GM11168 (cell line): ENCODE measurements around the gene CDHR4.

Source experiments
- in situ Hi-C: fragments of 300-500 bp; cut with MboI; formaldehyde crosslinking; loops from one replicate; pipeline ENCODE4 v1.12.0; 2022; ENCODE audit warnings: low sequenced_read_pairs; ENCODE audit not compliant: unreplicated experiment

The CDHR4 gene

DNA sequence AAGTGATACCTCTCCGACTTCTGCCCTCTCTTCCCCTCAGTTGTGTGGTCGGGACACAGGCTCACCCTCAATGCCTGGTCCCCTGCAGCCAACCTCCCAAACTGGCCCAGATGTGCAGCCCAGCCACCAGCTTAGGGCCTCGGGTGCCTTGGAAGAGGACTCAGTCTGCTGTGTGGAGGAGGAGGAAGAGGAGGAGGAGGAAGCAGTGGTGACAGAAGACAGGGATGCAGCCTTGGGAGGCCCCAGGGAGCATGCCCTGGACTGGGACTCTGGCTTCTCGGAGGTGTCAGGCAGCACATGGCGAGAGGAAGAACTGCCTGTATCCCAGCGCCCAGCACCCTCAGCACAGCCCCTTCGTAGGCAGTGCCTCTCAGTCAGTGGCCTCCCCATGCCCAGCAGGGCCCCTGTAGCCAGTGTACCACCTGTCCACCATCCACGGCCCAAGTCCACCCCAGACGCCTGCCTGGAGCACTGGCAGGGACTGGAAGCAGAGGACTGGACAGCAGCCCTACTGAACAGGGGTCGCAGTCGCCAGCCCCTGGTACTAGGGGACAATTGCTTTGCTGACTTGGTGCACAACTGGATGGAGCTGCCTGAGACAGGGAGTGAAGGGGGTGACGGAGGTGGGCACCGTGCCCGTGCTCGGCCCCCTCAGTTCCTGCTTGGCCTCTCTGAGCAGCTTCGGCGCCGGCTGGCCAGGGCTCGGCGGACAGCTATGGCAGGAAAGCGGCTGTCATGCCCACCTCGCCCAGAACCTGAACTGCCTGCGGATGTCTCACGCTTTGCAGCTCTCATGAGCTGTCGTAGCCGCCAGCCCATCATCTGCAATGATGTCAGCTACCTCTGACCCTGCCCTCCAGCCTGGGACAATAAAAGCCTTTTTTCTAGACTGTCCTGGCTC is 4.7 kb upstream of the CDHR4 start:
- in situ Hi-C loops, result no loop called here

DNA sequence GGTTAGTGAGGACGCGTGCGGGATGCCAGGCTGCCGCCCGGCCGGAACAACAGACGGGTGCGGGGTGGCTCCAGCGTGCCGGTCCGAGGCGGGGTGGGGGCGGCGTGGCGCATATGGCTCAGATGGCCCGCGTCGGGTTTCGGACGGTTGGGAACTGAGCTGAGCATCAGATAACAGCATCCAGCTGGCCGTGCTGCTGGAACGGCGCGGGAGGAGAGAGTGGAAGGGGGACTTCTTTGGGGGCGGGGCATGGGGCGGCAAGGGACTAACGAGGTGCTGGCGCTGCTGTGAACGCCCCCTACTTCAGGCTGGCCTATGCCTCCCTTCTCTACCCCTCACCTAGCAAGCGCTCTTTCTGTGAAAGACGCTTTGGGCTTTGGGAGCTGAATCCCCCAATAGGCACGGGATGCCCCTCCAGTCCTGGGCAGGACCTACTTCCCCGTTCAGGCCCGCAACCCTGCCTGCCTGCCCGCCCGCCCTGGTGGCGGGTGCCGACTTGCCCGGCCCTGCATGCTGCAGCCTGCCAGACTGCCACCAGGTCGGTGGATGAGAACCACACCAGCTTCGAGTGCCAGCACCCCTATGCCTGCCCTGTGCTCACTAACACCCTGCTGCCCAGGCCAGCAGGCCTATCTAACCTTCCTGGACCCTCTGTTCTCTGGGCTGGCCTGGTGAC is 3.9 kb upstream of the CDHR4 start:
- in situ Hi-C loops, result no loop called here

DNA sequence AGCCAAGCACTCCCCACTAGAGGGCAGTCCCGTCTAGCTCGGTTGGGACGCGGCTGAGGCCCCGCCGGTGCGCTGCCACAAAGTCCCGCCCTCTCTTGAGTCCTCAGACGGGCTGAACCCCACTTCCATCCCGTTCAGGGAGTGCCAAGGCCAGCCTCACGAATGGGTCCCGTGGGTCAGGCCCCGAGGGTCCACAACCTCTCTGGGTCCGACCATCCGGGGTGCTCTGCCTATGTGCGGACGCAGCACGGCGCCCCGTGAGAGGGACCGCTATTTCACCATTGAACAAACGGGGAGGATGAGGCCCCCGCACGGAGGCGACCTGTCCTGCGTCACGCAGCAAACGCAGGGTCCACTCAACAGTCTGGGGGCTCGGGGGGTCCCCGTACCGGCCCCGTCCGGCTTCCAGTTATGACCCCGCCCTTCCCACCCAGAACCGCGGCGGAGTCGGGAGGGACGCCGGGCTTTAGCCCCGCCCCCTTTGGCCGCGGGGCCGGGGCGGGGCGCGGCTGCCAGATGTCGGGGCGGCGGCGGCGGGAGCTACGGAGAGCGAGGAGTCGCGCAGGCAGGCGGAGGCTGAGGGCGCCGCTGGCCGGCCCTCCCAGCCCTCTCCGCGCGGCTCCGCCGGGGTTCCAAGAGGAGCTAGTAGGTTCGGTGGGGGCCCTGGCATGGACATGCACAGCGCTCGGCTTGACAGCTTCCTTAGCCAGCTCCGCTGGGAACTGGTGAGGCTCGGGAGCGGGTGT is 3.2 kb upstream of the CDHR4 start, which contains the start of gene INKA1:
Gene INKA1 (plus strand): TSS at position 543 of the 746 bp plus-strand sequence. CDS start 132 bp downstream, at position 675.
- in situ Hi-C loops, result no loop called here

DNA sequence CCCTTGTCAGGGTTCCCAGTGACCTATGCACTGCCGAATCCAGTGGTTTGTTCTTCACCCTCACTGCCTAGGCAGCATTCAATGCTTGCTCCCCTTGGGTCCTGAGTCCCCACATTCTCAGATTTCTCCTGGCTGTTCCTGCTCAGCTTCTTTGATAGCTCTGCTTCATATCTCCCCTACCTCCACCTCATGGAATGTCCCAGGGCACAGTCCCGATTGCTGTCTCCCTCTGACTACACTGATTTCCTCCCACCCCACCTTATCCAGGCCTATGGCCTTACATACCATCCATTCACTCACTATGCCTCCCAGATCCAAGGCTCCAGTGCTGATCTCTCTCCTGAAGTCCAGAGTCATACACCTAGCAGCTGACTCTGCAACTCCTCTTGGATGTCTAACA is 1.5 kb upstream of the CDHR4 start:
- in situ Hi-C loops, result no loop called here

DNA sequence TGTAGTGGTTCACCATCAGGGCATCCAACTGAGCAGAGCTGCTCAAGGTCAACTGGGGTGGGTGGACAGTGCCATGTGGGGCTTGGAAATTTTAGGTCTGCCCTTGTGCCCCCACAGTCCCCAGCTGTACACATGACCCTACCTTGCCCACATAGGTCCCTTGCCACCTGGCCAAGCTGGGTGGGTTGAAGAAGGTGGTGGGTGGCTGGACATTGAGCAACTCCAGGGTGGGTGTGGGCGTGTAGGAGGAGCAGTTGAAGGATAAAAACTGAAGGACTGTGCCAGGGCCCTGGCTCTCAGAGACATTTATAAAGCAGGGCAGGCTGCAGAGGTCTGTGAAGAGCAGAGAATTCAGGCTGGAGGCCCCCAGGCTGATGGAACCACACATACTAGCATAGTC is 568 bp downstream of the CDHR4 start:
- in situ Hi-C loops, result no loop called here

DNA sequence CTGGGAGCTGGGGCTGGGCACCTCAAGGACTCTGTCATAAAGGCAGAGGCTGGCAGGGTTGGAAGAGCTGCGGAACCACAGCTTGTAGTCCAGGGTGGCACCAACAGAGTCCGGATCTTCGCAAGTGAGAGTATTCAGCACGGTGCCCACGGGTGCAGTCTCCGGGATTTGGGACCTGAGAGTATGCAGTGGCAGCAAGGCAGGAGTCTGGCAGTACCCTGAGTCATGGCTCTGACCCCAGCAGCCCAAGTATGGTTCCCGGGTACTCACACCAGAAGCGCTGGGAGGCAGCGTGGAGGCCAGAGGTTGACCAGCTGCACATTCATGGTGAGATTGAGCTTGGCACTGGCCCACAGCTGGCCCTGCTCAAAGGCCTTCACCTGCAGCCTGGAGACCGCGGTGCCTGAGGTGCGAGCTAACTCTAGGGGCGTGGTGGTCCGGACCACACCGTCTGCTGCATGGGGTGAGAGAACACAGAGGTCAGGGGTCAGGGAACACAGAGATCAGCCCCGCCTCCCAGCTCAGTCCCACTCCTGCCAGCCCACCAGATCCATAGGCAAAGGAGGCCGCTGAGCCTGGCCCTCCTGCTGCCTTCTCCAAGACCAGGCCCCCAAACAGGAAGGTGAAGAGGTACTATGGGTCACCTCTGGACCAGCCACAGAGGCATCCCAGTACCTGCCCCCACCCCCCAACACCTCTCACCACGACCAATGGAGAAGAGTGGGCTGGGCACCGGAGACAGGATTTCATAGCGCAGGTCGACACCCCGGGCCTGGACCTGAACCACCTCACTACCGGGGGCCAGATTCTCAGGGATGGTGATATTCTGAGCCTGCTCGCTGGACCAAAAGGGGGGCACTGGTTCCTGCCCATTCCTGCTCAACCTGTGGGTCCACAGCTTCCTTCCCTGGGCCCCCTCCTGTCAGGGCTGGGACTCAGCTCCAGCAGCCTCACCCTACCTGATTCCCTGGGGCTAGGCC is 4.5 kb downstream of the CDHR4 start:
- in situ Hi-C loops, result no loop called here

DNA sequence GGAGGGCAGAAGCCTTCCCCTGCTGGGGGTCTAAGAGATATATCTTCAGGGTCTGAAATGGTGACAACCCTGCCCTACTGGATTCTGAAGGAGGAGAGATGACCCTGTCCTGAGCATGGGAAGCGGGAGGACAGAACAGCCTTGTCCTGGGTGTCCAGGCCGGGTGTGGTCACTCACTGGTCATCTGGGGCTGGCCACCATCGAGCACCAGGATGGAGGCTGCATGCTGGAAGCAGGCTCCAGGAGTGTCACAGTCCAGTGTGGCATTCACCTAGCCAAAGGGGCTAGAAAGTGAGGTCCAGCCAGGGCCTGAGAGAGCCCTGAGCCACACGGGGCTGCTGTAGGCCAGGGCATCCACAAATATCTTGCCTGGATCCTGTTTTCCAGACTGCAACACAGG is 5.2 kb downstream of the CDHR4 start:
- in situ Hi-C loops, result no loop called here

DNA sequence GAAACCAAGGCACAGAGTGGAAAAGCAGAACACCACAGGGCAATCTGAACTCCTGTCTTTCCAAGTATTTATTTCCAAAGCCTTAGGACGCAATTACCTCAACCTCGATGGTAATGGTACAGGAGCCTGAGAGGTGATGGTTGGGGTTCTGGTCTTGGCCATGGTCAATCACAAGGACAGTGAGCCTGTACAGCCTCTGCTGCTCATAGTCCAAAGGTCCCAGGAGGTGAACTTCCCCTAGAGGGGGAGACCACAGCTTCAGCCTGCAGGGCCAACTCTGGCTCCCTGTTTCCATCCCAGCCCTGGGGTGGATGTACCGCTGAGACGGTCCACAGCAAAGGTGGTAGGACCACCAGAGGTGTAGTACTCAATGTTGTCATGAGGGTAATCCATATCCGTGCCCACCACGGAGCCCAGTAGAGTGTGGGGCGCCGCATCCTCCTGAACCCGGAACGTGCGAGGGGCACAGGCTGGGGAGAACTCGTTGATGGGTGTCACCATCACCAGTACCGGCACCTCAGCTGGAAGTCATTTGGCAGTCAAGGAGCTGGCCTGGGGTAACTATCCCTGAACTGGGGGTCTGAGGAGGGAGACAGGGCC is 6.1 kb downstream of the CDHR4 start:
- in situ Hi-C loops, result no loop called here

- in situ Hi-C loops, result no loop called here
Measured at GRCh38 chr3:49792371-49793150, 7.1 kb downstream of the CDHR4 start.

DNA sequence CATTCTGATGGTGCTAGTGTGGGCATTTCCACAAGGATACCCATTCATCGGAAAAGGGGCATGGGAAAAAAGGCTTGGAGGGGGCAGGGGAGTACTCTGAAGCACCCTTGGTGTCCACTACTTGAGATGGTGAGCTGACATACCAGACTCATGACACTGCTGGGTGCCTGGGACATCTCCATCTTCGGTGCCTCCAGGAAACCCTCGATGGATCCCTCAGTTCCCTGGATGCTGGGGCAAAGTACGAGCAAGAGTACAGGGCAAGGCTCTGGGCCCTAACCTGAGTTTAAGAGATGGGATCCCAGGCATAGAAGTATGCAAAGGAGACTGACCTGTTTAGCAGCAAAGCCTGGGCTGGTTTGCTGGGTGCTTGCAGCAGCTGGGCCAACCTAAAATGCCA is 8.1 kb downstream of the CDHR4 start:
- in situ Hi-C loops, result no loop called here

DNA sequence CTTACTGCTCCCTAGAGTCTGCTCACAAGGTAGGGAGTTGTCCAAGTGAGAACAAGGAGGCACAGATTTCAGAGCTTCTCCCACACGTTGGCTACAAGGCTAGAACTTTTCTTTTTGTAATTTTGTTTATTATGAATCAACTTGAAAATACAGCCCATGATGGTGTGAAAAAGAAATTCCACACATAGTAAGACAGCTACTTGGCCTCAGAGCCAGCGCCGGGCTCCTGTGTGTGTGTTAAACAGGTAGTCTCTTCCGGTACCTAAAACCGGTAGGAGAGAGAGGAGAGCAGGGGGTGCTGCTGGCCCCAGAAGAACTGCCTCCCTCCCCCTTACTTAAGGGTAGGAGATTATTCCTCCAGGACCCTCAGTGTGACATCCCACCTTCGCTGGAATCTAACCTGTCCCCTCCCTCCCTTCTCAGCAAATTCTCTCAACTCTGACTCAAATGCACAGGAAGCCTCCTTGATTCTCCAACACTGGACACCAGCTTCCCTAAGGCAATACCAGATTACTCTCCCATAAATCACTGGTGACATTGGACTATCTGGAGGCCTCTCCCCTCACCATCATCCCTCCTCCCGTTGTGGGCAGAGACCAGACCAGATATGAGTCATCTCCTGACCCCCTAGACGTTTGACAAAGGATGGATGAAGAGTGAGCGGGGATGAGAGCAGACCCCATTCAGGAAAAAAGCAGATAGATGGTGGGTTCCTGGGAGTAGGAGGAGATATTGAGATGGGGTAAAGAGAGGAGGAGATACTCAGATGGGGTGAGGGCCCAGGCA is 8.9 kb downstream of the CDHR4 start:
- in situ Hi-C loops, result no loop called here

DNA sequence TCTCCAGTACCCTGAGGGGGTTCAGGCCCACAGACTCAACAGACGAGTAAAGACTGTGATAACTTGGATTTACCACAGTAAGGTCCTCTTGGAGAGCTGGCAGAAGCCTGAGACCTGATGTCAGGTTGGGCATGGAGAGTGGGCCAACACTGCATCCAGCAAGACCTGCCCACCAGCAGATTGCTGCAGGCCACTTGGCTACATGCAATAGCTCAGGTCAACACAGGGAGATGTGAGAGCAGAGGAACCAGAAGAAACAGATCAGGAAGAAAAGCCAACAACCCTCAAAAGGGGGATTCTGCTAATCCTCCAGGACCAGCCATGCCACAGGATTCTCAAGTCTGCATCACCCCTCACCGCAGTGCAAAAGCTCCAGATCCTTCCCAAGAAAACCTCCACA is 11.6 kb downstream of the CDHR4 start:
- in situ Hi-C loops, result no loop called here

GRCh38 chr3:49787536-49787935 is 12.1 kb downstream of the CDHR4 start:
- in situ Hi-C loops, result no loop called here

- in situ Hi-C loops, result no loop called here
Measured at GRCh38 chr3:49787182-49787464, 12.6 kb downstream of the CDHR4 start.

- in situ Hi-C loops, result no loop called here
Measured at GRCh38 chr3:49786357-49787181, 13.1 kb downstream of the CDHR4 start, which contains the start of gene IP6K1. Gene IP6K1 (minus strand): TSS chr3:49786542. CDS start chr3:49748040, 38,502 bp downstream.

GRCh38 chr3:49785565-49786356 is 13.9 kb downstream of the CDHR4 start:
- in situ Hi-C loops, result no loop called here
